ENCODE data around the gene F10. TPM values are rescaled to one million over a fixed set of nuclear protein-coding genes. Genes with fewer than 3 reads are reported as not detected.

F10 gene
- total RNA-seq, 4 donors from 2014 or later, result 0.61 to 21.6 (median 4.5) TPM

GRCh38 chr13:113086991-113087922, 35.3 kb upstream of the F10 start:
- peaks cover 0 to 78% (median 0%) of the 10 kb centered on the region in 3 donors for H3K36me3 ChIP-seq
- 89 to 92% methylated on average over 16 to 19 of the region's 39 CpGs for WGBS, 2 donors
- no peaks in the 10 kb centered on the region for H3K27me3 ChIP-seq
- TF ChIP-seq CTCF (IDR thresholded peaks at IDR 0.05) (no peak), POLR2A (IDR thresholded peaks at IDR 0.05) (no peak)
- no peak overlapping the region for H3K27ac ChIP-seq
- no peak overlapping the region for H3K4me3 ChIP-seq
- peaks cover 0 to 12% (median 0%) of the 10 kb centered on the region in 3 donors for H3K4me1 ChIP-seq
- H3K9me3 ChIP-seq, result no peaks in the 10 kb centered on the region
- intact Hi-C loops (cut with DNase I), result no loop called here
- no peak for DNase-seq

DNA sequence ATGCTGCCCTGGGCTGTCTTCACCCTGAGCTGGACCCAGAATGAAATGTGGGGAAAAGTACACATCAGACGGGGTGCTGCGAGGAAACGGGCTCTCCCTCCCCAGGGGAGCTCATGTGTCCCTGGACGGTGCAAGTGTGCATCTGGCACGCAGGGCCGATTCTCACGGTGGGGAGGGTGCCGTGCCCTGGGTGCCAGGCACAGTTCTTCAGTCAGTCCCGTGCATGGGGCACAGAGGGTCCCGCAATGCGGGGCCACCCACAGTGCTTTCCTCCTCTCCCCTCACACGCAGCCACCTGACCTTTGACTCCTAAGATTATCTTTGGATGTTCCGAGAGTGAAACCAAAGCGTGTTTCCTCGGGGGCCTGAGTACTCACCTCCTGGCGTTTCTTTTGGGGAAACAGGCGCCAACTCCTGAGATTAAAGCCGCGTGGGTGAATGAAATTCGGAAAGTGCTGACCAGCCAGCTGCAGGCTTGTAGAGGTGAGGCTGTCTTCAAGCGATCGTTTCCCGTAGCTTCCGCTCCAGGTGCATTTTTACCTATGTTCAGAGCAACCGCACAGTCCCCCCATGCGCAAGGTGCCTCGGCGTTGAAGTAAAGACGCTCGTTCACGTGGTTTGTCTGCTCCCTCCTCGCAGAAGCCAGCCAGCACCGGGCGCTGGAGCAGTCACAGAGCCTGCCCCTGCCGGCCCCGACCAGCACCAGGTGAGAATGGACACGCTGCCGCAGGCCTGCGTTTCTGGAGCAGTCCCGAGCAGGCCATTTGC, 34.5 kb upstream of the F10 start:
- intact Hi-C loops (cut with DNase I), result no loop called here
- TF ChIP-seq CTCF (IDR thresholded peaks at IDR 0.05), result no peak
- no peak for TF ChIP-seq POLR2A (IDR thresholded peaks at IDR 0.05)
- H3K4me1 ChIP-seq, result peaks cover 0 to 8% (median 0%) of the 10 kb centered on the region in 3 donors
- H3K4me3 ChIP-seq, result no peak overlapping the region
- no peaks in the 10 kb centered on the region for H3K9me3 ChIP-seq
- peaks cover 0 to 70% (median 0%) of the 10 kb centered on the region in 3 donors for H3K36me3 ChIP-seq
- H3K27ac ChIP-seq, result no peak overlapping the region
- DNase-seq, result no peak
- 84 to 89% methylated on average over 24 to 36 of the region's 40 CpGs for WGBS, 2 donors
- H3K27me3 ChIP-seq, result no peaks in the 10 kb centered on the region

DNA sequence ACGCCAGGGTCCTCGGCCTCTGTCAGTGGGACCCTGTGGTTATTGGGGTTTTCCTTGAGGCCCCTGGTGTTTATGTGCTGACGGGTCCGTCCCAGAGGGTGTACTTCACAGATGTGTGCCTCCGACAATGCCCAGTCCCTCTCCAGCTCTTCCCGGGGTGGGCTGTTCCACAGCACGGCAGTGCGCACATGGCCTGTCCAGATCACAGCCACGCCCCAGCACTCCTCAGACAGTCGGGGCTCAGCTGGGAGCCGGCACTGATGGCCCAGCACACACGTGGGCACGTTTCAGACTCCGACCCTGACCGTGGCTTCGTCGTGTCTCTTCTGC, 33.9 kb upstream of the F10 start:
- Histone ChIP-seq H3K9me3 (no peaks in the 10 kb centered on the region), H3K4me3 (no peak overlapping the region), H3K27me3 (no peaks in the 10 kb centered on the region), H3K27ac (no peak overlapping the region), H3K4me1 (peaks cover 0 to 3% (median 0%) of the 10 kb centered on the region in 3 donors), H3K36me3 (peaks cover 0 to 65% (median 0%) of the 10 kb centered on the region in 3 donors)
- intact Hi-C loops (cut with DNase I), result no loop called here
- no peak for DNase-seq
- TF ChIP-seq CTCF (IDR thresholded peaks at IDR 0.05) (no peak), POLR2A (IDR thresholded peaks at IDR 0.05) (no peak)
- 82 to 86% methylated on average over 12 to 17 of the region's 17 CpGs for WGBS, 2 donors

DNA sequence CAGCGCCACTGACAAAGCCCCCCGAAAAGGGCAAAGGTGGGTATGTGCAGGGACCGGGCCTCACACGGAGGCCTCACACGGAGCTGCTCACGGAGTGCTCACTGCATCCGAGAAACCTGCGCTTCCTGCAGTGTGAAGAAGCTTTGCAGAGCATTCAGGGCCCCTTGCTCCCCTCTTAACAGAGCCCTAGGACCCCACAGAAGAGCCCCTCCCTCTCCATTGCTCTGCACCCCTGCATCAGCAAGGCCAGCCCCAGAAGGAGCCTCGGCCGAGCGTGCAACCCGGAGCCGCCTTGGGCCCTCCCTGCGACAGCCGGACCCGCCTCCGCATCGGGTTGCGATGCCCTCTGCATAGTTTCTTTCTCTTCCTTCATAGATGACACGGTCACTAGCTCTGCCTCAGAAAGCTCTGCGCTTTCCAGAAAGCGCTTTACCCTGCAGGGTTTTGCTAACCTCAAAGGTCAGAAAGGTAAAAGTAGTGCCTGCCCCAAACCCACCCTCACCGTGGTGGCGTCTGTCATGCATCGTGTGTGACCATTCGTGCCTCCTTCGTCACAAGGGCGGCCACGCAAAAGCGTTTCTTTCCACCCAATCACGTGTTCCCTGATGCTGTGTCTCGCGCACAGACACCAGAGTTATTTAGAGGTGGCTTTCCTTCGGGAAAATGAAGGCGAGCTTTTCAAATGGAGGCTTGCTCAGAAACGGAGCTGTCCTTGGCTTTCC, 32.7 kb upstream of the F10 start:
- Histone ChIP-seq H3K27me3 (no peaks in the 10 kb centered on the region), H3K4me3 (no peak overlapping the region), H3K36me3 (peaks cover 0 to 59% (median 0%) of the 10 kb centered on the region in 3 donors), H3K9me3 (no peaks in the 10 kb centered on the region), H3K27ac (no peak overlapping the region), H3K4me1 (no peaks in the 10 kb centered on the region)
- 89 to 92% methylated on average over 28 to 36 of the region's 36 CpGs for WGBS, 2 donors
- no peak for TF ChIP-seq POLR2A (IDR thresholded peaks at IDR 0.05)
- TF ChIP-seq CTCF (IDR thresholded peaks at IDR 0.05), result no peak
- no peak for DNase-seq
- intact Hi-C loops (cut with DNase I), result no loop called here
